ENCODE measurements around the gene CPB2.

CPB2 gene

GRCh38 chr13:46097015-46097414 lies 7.8 kb downstream of the CPB2 start:
- no peak for DNase-seq (ENCODE audit: low read depth)

DNA sequence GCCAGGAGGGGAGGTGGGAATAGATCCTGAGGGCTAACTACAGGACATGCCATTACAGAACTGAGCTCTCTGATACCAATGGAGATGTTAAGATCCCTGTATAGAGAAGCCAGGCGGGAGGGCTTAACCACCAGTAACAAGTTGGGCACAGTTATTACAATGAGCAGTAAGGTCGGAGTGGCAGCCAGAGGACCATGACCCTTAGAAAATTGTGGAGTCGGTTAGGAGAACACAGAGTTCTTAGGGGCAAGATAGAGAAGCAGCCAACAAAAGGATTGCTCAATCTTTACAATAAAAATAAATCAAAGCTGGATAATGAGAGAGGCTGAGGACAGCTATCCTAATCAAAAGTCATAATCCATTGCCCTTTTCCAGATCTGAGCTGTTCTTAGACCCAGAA lies 10.4 kb downstream of the CPB2 start:
- DNase-seq (ENCODE audit: low read depth) = no peak

DNA sequence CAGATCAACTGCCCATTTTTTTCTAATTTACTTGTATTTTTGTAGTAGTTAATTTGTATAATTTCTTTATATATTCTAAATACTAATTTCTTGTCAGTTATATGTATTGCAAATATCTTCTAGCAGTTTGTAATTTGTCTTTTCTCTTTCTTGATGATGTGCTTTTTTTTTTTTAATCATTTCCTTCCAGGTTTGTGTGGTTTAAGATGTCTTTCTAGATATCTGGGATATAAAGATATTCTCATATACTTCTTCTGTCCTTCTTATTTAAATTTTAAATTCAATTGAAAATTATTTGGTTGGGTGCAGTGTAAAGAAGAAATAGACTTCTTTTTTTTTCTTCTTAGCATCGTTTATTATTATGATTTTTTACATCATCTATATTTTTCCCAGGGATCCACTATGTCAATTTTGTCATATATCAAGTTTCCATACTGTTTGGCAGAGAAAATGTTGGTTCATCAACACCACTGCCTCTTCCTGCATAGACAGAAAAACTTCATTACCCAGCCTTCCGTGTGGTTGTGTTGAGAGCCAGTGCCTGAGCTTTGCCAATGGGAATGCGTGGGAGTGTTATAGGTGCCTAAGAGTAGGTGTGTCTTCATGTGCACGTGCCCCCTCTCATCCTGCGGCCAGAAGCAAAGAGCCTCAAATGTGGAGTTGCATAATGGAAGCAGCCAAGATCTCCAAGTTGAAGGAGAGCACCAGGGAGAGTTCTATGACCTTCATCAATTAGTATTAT lies 15.8 kb downstream of the CPB2 start:
- DNase-seq (ENCODE audit: low read depth) = no peak

- DNase-seq (ENCODE audit: low read depth) = no peak
These were observed 17.4 kb downstream of the CPB2 start for GRCh38 chr13:46087481-46087880.

GRCh38 chr13:46086985-46087384 lies 17.8 kb downstream of the CPB2 start:
- no peak for DNase-seq (ENCODE audit: low read depth)

GRCh38 chr13:46086421-46086922 lies 18.4 kb downstream of the CPB2 start:
- no peak for DNase-seq (ENCODE audit: low read depth)

DNA sequence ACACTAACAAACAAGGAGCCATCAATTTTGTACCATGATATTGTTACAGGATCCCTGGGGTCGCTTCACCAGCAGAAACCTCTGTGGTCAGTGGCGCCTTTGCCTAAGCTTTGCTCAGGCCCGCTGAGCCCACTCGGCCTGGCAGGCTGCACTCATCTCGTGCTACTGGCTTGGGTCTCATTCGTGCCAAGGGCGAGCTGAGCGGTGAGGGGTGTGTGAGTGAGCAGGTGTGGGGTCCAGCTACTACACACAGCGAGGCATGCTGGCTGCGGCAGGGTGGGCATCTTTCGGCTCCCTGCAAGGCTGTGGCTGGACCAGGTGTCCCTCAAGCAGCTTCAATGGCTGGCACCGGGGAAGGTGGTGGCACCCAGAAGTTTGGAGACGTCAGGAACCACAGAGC lies 19.1 kb downstream of the CPB2 start:
- no peak for DNase-seq (ENCODE audit: low read depth)

GRCh38 chr13:46082324-46082723 lies 22.5 kb downstream of the CPB2 start:
- DNase-seq (ENCODE audit: low read depth) = no peak

DNA sequence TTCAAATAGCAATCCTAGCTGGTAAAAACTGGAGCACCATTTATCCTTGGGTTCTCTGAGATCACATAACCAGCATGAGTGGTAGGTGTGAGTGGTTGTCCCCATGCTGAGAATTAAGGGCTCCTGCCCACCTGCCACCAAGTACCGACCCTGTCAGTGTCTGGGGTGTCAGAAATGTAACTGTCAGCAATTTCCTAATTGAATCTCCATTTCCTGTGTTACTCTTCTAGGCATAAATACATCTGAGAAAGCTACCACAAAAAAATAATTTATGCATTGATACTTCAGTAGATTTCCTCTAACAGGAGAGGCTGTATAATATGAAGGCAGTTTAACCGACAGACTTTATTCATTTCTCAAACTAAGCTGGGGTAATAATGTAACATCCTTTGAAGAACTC lies 25.1 kb downstream of the CPB2 start:
- DNase-seq (ENCODE audit: low read depth) = no peak

GRCh38 chr13:46077265-46077664 lies 27.6 kb downstream of the CPB2 start:
- DNase-seq (ENCODE audit: low read depth) = no peak

DNA sequence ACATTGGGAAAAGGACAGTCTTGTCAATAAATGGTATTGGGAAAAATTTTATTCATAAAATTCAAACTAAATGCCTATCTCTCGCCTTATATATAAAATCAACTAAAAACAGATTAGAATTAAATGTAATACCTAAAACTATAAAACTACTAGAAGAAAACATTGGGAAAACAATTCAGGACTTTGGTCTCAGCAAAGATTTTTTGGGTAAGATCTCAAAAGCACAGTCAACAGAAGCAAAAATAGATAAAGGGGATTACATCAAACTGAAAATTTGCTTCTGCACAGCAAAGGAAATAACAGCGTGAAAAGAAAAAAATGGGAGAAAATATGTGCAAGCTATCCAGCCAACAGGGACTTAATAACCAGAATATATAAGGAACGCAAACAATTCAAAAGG lies 28.0 kb downstream of the CPB2 start:
- DNase-seq (ENCODE audit: low read depth) = no peak

- DNase-seq (ENCODE audit: low read depth) = no peak
These were observed 29.0 kb downstream of the CPB2 start for GRCh38 chr13:46075811-46076210.

- no peak for DNase-seq (ENCODE audit: low read depth)
These were observed 33.1 kb downstream of the CPB2 start for GRCh38 chr13:46071590-46072249.

DNA sequence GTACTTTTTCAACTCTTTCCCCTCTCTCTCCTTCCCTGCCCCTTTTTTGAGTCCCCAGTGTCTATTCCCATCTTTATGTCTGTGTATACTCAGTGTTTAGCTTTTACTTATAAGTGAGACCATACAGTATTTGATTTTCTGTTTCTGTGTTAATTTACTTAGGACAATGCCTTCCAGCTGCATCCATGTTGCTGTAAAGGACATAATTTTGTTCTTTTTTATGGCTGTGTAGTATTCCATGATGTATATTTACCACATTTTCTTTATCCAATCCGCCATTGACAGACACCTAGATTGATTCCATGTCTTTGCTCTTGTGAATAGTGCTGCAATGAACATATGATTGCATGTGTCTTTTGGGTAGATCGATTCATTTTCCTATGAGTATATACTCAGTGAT lies 41.5 kb downstream of the CPB2 start:
- no peak for DNase-seq (ENCODE audit: low read depth)

GRCh38 chr13:46062185-46062584 lies 42.6 kb downstream of the CPB2 start:
- DNase-seq (ENCODE audit: low read depth) = no peak

DNA sequence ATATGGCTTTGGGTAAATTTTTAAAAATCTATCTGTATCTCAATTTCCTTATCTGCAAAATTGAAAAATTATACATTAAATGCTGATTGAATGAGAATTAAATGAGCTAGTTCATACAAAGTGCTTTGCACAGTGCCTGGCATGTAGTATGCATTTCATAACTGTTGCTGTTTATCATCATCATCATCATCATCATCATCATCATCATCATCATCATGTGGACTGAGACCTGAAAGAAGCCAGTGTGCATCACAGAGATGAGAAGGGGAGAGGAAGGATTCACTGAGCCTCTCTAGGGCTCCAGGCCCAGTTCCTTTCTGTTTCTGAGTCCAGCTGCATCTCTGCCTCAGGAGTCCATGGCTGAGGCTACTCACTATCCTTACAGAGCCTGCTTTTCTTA lies 45.4 kb downstream of the CPB2 start:
- DNase-seq (ENCODE audit: low read depth) = no peak

GRCh38 chr13:46058268-46058667 lies 46.6 kb downstream of the CPB2 start:
- DNase-seq (ENCODE audit: low read depth) = no peak

DNA sequence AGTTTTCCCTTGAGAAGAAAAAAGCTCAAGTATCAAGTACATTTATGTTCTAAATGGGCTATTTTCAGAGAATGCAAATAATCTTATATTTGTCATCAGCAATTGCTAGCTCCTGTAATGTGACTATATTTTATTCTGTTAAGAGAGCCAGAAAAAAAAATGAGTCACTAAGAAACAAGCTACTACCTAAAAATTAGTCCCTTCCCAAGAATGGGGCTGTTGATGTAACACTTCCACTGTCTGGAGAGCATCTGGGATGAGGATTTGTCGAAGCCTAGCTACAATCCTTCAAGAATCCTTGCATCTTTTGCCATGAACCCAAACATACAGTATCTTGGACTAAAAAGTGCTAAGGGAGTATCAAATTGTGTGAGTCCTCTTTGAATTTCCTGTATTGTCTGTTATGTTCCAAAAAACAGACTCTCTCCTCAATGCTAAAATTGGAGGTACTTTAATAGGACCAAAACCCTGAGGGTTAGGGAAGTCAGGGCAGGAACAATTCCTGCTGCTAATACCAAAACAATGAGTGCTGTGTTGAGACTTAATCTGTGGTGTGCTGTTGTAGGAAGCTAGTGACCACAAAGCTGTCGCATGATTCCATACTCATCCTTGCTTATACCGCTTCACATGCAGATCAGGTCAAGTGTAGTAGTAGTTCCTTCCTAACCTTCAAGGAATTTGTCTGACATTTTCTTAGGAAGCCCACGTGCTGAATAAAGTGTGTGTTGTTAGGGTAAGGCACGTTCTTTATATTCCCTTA lies 47.4 kb downstream of the CPB2 start:
- DNase-seq (ENCODE audit: low read depth) = no peak

- no peak for DNase-seq (ENCODE audit: low read depth)
These were observed 51.4 kb downstream of the CPB2 start for GRCh38 chr13:46053162-46054012.

DNA sequence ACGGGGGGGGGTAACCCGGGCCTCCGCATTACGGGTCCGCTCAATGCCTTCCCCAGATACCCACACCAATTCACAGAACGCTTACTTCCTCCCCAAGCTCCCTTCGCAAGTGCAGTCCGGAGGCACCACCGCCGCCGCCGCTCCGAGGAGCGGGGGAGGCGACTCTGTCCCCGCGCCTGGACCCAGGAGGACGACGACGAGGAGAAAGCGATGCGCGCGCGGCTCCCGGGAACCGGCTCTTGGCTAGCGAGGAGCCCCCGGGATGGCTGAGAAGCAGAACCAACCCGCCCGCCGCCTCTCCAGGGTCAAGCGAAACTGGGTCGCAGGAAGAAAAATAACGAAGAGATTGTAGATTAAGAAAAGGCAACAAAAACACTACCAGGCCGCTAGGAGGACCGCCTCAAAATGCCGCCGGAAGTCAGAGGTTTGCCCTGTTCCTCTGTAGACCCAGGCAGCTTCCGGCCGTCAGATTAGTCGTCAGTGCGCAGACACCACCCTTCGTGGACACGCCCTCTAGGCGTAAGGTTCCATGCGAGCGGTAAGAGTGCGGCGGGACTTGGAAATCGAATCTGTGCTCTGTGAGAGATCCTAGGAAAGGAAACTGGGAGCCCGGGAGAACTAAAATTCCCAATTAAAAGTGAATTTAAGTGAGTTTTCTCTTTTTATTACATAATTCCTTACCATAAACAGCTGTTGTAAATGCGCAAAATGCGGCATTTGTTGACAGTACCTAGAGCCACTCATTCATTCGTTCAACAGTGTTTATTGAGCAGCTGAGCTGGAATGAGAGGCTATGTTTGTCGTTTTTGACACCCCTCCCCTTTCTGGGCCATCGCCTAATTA lies 52.3 kb downstream of the CPB2 start, which contains the start of gene ZC3H13:
Gene ZC3H13, minus strand, starts transcription at position 428 of the 843 bp plus-strand sequence. CDS start 7,239 bp downstream, outside the sequence.
- DNase-seq (ENCODE audit: low read depth) = peak; percentile 80

DNA sequence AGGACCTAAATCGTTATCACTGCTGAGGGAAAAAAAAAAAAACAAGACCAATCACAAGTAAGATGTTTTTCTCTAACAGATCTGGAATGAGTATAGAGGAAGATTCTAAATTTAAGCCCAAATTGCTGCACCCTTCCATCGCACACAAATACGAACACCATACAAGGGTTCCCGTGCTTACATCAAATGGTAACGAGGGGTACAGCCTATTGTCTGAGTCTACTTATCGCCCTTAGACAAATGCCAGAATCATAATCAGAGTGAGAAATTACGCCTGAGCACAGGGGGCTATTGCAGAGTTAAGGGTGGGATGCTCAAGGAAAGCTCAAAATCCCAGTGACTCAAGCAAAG lies 52.9 kb downstream of the CPB2 start:
- no peak for DNase-seq (ENCODE audit: low read depth)

All from stimulated activated CD8-positive, alpha-beta memory T cell treated with anti-CD3 and anti-CD28 coated beads, Interleukin-7, amount 100 ng/mL, for 24 hours (primary cell).